Measurements from ENCODE around the gene IRF5. TPM values are rescaled to one million over a fixed set of nuclear protein-coding genes. Genes with fewer than 3 reads are reported as not detected.

The IRF5 gene
- total RNA-seq, 1 donor from 2014 or later = 3.9 TPM

DNA sequence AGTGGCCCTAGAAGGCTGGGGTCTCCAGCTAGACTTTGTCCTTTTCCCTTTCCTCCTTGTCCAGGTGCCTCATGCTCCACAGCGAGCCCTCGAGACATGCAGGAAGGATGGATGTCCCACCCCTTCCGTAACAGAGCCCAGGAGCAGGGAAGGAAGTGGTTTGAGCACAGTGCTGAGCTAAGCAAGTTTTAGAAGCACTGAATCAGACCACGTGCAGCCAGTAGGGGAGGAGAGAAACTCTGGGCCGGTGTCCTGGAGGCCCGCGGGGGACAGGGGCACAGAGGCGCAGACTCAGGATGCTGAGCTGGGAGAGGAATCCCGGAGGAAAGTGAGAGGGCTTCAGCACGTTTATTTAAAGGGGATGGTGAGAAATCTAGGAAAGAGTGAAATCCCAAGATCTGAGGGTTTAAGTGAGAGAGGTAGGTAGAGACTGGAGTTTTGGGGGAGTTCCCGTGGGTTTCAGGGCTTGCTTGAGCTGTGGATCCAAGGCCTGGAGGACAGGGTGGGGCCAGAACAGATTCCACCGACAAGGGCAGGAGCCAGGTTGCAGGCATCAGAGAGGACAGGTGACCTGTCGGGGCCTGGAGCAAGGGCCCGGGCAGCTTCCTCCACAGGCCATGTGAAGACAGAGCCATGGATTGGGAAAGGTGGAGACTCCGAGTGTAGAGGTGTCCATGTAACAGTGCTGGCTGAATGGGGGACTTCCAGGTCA is 4.4 kb upstream of the IRF5 start:
- Mint-ChIP-seq H3K27me3 (ENCODE audit: unreplicated experiment) (peaks cover 13% of the 10 kb centered on the region), H3K36me3 (ENCODE audit: low read depth, unreplicated experiment) (peaks cover 5% of the 10 kb centered on the region), H3K4me3 (ENCODE audit: unreplicated experiment) (no peak overlapping the region), H3K4me1 (ENCODE audit: unreplicated experiment) (peaks cover 7% of the 10 kb centered on the region), H3K9me3 (ENCODE audit: unreplicated experiment) (no peaks in the 10 kb centered on the region), H3K27ac (ENCODE audit: unreplicated experiment) (no peak overlapping the region)
- TF ChIP-seq, protein P1, sequence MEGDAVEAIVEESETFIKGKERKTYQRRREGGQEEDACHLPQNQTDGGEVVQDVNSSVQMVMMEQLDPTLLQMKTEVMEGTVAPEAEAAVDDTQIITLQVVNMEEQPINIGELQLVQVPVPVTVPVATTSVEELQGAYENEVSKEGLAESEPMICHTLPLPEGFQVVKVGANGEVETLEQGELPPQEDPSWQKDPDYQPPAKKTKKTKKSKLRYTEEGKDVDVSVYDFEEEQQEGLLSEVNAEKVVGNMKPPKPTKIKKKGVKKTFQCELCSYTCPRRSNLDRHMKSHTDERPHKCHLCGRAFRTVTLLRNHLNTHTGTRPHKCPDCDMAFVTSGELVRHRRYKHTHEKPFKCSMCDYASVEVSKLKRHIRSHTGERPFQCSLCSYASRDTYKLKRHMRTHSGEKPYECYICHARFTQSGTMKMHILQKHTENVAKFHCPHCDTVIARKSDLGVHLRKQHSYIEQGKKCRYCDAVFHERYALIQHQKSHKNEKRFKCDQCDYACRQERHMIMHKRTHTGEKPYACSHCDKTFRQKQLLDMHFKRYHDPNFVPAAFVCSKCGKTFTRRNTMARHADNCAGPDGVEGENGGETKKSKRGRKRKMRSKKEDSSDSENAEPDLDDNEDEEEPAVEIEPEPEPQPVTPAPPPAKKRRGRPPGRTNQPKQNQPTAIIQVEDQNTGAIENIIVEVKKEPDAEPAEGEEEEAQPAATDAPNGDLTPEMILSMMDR (IDR thresholded peaks at IDR 0.05; ENCODE audit: unreplicated experiment) = no peak
- DNase-seq (ENCODE audit: low spot score) = no peak

DNA sequence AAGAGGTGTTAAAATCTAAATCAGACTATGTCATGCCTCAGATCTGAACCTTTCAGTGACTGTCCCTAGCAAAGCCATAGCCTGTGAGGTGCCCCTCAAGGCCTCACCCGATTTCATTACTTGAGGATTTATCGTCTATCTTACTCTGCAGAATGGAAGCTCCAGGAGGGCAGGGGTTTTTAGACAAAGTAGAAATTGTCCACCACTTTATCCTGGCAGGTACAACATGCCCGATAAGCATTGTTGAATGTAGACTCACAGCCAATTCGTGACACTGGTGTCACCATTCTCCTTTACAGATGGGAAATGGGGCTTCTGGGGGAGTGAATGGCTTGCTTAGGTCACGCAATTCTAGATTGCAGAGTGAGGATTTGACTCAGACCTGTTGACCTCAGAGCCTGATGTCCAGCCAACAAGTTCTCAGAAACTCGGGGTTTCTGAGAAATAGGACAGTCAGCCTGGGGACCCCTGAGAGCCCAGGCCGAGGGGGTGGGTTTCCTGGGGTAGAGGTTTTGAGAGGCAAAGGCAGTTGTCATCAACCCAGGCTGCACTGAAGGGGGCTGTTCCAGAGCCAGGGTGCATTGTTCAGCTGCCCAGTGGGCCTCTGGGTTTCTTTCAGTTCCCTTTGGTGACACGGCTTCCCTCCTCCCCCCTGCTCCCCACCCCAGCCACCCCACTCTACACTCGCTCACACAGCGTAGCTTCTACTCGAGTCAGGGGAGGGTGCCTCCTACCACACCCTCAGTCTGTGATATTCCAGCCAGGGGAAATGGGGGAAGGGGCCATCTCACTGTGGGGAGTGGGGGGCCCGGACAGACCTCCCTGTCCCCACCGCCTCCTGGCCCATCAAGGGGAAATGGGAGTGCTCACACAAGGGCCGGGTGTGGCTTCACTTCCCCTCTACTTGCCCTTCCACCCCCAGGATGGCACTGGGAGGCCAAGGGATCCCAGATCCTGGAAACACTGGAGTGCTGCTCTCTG is 3.1 kb upstream of the IRF5 start:
- DNase-seq (ENCODE audit: low spot score) = no peak
- Mint-ChIP-seq H3K4me3 (ENCODE audit: unreplicated experiment) (no peak overlapping the region), H3K4me1 (ENCODE audit: unreplicated experiment) (peaks cover 11% of the 10 kb centered on the region), H3K27ac (ENCODE audit: unreplicated experiment) (no peak overlapping the region), H3K27me3 (ENCODE audit: unreplicated experiment) (peaks cover 15% of the 10 kb centered on the region), H3K36me3 (ENCODE audit: low read depth, unreplicated experiment) (peaks cover 5% of the 10 kb centered on the region), H3K9me3 (ENCODE audit: unreplicated experiment) (no peaks in the 10 kb centered on the region)
- TF ChIP-seq, protein P1 (IDR thresholded peaks at IDR 0.05; ENCODE audit: unreplicated experiment) = no peak

DNA sequence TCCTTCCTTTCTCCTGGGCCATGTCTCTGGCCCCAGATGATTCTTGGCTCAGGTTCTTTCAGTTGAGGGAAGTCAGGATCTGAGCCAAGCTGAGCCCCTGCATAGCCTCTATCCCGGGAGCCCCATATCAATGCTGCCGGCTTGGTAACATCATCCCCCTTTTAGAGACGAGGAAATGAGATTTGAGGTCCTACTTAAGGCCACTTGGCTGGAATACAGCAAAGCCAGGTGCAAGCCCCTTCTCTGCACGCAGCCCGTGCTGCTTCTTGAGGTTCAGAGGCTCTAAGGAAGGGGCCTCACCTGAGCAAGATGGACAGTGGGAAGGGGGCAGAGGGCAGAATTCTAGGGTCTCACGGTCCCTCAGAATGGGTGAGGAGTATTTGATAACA is 2.4 kb upstream of the IRF5 start:
- DNase-seq (ENCODE audit: low spot score) = no peak
- H3K36me3 Mint-ChIP-seq (ENCODE audit: low read depth, unreplicated experiment) = peaks cover 5% of the 10 kb centered on the region
- H3K27ac Mint-ChIP-seq (ENCODE audit: unreplicated experiment) = no peak overlapping the region
- H3K27me3 Mint-ChIP-seq (ENCODE audit: unreplicated experiment) = peaks cover 15% of the 10 kb centered on the region
- peaks cover 11% of the 10 kb centered on the region for H3K4me1 Mint-ChIP-seq (ENCODE audit: unreplicated experiment)
- no peak overlapping the region for H3K4me3 Mint-ChIP-seq (ENCODE audit: unreplicated experiment)
- TF ChIP-seq, protein P1 (IDR thresholded peaks at IDR 0.05; ENCODE audit: unreplicated experiment) = no peak
- no peaks in the 10 kb centered on the region for H3K9me3 Mint-ChIP-seq (ENCODE audit: unreplicated experiment)

DNA sequence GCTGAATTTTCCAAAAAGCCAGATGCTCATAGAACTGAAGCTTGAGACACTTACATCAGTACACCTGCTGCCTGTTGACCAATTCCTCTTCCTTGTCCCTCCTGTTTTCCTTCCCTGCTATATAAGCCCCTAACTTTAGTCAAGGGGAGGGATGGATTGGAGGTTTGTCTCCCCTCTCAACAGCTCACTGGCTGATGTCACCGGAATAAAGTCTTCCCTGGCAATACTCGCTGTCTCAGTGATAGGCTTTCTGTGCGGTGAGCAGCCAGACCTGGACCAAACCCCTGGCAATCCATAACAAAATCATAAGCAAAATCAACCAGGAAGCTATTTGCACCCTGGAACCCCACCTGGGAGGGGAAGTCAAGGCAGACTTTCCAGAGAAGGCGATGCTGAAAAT is 929 bp upstream of the IRF5 start:
- TF ChIP-seq, protein P1 (IDR thresholded peaks at IDR 0.05; ENCODE audit: unreplicated experiment) = no peak
- Mint-ChIP-seq H3K4me3 (ENCODE audit: unreplicated experiment) (peak overlapping the region; percentile 43), H3K9me3 (ENCODE audit: unreplicated experiment) (no peaks in the 10 kb centered on the region), H3K27me3 (ENCODE audit: unreplicated experiment) (peaks cover 10% of the 10 kb centered on the region), H3K36me3 (ENCODE audit: low read depth, unreplicated experiment) (peaks cover 5% of the 10 kb centered on the region), H3K4me1 (ENCODE audit: unreplicated experiment) (peaks cover 19% of the 10 kb centered on the region), H3K27ac (ENCODE audit: unreplicated experiment) (no peak overlapping the region)
- DNase-seq (ENCODE audit: low spot score) = no peak

Measured in endothelial cell (in vitro differentiated cells).